ENCODE results near the gene ATP6V0A1.
"Not testable (repeated sequence)": the region's sequence is repeated elsewhere in the genome, so short reads cannot be mapped to it uniquely, and the experiment has no call there.

The ATP6V0A1 gene

DNA sequence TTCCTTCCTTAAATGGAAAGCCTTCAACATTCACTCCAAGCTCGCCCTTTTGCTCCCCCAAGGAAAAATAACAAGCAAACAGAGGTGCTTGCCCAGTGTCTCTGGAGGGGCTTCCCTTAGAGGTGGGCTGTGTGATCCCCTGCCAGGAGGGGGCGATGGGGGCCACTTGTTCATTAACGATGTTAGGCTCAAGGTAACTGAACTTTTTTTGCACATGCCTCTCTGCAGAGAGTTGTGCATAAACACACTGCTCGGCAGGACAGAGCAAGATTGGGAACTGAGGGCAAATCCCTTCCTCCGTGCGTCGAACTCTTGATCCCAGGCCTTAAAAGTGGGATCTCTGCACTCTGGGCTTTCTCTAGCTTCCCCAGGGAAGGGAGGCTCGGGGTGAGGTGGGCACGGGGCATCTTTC is 61.9 kb downstream of the ATP6V0A1 start:
- no peak for FAIRE-seq

DNA sequence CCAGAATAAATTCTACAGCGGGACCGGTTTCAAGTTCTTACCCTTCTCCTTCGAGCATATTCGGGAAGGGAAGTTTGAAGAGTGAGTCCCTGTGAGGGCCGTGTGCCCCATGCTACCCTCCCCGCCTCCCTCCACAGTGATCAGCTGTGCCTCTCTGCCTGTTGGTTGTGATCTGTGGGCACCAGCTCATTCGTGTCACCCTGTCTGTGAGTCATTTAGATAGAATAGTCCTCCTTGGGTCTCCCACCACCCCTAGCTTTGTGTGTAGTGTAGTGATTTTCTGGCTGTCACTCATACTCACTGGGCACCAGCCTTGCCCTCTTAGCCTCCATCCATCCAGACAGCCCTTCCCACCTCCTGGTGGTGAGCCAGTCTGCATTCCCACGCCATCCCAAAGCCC is 62.4 kb downstream of the ATP6V0A1 start:
- no peak for FAIRE-seq

DNA sequence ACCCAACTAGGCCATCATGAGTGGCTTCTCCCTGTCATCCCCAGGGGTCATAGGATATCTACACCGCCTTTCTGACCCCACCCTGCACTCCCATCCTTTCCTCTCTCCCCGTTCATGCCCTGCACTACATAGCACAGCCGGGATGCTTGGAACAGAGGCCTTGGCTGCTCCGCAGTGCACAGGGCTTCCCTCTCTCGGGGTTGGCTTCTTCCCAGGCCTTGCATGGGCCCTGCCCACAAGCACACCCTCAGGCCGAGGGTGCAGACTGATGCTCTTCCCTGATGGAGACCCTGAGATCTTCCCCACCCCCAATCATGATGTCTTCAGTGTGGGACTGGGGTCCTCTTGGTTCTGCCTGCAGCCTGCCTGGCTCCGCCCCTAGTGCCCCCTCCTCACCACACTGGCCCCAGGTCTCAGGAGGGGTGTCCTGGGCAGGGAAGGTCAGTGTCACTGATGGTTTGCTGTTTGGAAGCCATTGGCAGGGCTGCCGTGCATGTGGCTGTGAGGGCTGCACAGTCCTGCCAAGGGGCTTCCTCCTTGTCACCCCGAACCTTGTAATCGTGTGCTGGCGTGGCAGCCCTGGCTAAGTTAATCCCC is 63.1 kb downstream of the ATP6V0A1 start:
- FAIRE-seq: no peak

DNA sequence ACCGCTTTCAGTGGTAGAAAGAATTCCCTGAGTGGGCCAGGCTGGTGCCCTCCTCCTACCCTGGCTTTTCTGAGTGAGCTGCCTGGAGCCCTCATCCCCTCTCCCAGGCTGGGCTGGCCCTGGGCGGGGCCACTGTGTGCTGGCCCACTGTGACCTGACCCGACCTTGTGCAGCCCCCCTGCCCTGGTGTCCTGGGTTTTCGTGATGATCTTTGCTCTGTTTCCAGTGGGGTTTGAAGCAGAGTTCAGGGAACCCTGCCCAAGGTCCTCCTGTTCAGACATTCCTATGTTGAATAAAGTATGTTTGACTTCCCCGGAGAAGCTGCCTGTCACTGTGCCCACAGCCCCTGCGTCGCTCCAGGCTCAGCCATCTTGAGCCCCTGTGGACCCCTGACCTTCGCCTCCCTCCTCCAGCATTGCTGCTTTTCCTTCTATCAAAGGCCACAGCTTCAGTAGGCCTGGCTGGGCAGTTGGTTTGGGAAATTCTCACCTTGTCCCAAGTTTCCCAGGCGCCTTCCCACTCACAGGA is 63.6 kb downstream of the ATP6V0A1 start:
- no peak for FAIRE-seq

DNA sequence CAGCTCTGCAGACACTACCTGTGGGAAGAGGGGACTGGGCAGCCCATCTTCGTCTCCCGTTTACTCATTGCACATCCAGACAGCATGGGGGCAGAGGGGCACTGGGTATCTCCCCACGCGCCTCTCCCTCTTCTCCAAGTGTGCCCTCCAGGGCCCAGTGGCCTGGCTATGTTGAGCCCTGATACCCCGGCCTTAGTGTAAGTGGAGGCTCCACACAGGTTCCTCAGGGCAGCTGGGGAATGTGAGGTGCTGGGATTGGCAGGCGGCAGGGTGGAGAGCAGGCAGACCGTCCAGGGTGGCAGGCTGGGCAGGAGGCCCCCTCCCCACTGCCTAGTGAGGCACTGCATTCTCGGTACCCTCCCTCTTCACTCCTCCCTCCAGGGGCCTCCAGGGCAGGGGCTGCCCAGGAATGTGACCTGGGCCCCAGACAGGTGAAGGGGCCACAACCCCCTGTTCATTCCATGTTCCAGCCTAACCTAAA is 64.2 kb downstream of the ATP6V0A1 start:
- FAIRE-seq: no peak

DNA sequence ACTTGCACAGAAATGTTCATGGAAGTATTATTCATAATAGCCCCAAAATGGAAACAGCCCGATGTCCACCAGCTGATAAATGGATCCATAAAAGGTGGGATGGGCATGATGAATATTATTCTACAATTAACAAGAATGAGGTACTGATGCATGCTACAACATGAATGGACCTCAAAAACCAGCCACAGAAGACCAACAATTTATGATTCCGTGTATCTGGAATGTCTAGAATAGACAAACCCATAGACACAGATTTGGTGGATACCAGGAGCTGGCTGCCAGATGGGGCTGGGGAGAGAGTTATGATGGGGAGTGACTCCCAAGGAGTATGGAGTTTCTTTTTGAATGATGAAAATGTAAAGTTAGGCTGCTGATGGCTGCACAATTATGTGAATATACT is 66.5 kb downstream of the ATP6V0A1 start:
- no peak for FAIRE-seq

DNA sequence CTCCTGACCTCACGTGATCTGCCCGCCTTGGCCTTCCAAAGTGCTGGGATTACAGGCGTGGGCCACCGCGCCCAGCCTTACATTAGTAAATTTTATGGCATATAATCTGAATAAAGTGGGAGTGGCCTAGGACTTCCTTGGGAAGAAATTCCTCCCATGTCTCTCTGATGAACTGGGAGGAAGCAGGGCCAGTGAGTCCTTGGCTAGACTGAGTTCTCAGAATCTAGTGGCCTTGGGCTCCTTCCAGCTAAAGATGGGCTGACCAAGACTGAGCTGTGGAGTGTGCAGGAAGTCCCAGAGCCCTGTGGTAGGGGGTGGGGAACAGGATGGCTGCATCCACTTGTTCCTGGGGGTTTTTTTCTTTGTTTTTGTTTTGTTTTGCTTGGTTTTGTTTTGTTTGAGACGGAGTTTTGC is 67.4 kb downstream of the ATP6V0A1 start:
- no peak for FAIRE-seq

DNA sequence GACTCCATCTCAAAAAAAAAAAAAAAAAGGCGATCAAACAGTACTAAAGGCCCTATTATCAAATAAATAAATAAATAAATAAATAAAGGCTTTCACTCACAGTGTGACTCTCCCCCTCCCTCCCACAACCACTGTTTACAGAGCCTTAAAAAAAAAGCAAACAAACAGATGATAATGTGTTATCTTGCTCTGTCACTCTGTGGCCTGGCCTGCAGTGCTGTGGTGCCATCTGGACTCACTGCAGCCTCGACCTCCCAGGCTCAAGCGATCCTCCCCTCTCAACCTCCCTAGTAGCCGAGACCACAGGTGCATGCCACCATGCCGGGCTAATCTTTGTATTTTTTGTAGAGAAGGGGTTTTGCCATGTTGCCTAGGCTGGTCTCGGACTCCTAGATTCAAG is 69.3 kb downstream of the ATP6V0A1 start:
- FAIRE-seq: no peak

DNA sequence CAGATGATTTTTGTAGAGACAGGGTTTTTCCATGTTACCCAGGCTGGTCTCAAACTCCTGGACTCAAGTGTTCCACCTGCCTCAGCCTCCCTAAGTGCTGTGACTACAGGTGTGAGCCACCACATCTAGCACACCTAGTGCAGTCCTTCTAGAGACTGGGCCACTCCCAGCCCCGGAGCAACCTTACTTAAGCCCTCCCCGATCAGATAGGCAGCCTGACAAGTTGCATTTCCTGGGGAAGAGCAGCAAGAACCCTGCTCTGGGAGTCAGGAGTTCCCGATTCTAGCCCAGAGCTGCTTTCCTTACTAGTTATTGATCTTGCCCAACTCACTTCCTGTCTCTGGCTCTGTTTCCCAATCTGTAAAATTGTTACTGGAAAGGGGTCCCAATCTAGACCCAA is 70.4 kb downstream of the ATP6V0A1 start:
- no peak for FAIRE-seq

DNA sequence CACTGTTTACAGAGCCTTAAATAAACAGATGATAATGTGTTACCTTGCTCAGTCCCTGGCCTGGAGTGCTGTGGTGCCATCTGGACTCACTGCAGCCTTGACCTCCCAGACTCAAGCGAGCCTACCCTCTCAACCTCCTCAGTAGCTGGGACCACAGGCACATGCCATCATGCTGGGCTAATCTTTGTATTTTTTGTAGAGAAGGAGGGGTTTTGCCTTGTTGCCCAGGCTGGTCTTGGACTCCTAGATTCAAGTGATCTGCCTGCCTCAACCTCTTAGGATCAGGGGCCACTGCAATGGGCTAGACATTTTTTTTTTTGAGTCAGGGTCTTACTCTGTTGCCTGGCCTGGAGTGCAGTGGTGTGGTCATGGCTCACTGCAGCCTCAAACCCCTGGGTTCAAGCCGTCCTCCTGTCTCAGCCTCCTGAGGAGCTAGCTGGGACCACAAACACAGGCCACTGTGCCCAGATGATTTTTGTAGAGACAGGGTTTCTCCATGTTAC is 72.3 kb downstream of the ATP6V0A1 start:
- no peak for FAIRE-seq

DNA sequence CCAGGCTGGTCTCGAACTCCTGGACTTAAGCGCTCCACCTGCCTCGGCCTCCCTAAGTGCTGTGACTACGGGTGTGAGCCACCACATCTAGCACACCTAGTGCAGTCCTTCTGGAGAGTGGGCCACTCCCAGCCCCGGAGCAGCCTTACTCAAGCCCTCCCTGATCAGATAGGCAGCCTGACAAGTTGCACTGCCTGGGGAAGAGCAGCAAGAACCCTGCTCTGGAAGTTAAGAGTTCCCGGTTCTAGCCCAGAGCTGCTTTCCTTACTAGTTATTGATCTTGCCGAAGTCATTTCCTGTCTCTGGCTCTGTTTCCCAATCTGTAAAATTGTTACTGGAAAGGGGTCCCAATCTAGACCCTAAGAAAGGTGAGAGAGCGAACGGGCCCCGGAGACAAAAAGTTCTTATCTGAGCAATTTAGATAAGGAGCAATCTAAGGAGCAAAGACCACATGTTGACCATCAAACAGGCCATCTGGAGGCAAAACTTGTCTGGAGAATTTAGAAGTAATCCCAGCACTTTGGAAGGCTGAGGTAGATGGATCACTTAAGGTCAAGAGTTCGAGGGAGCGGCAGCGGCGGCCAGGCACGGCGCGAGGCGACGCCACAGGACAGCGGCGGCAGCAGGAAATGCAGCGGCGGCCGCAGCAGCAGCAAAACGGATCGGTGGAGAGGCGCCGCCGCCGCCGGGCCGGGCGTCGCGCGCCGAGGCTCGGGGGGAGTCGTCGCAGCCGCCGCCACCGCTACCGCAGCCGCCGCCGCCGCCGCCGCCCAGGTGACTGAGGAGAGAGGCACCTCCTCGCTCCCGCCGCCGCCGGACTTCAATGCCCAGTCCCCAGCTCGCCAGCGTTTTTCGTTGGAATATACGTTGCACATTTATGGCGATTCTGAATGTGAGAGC is 73.0 kb downstream of the ATP6V0A1 start:
- FAIRE-seq: no peak

DNA sequence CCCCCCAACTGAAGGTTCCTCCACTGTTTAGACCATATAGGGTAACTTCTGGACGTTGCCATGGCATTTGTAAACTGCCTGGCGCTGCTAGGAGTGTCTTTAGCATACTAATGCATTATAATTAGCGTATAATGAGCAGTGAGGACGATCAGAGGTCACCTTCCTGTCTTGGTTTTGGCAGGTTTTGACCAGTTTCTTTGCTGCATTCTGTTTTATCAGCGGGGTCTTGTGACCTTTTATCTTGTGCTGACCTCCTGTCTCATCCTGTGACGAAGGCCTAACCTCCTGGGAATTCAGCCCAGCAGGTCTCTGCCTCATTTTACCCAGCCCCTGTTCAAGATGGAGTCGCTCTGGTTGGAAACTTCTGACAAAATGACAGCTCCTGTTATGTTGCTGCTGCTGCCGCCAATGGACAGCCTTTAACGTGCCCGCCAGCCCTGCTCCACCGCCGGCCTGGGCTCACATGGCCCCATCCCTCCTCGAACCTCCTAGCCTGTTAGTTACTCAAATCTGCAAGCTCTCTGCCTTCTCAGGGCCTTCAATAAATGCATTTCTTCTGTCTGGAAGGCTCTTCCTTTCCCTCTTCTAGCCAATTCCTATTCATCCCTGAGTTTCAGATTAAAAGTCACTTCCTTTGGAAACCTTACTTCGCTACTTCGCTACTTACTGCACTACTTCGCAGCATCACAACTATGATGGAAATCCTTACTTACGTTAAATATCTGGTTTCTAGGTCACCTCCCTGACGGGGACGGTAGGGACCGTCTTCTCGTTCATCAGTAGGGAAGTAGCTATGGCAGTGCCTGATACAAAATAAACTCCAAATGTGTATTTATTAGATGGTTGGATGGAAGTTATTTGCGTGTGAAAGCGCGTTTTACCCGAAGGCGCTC is 76.7 kb downstream of the ATP6V0A1 start:
- FAIRE-seq: no peak

DNA sequence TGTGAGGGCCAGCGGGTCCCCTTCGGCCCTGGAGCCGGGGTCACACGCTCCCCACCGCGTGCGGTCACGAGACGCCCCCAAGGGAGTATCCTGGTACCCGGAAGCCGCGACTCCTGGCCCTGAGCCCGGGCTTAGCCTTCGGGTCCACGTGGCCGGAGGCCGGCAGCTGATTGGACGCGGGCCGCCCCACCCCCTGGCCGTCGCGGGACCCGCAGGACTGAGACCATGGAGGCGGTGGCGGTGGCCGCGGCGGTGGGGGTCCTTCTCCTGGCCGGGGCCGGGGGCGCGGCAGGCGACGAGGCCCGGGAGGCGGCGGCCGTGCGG is 77.3 kb downstream of the ATP6V0A1 start, which contains the start of gene NAGLU:
Gene NAGLU (plus strand): TSS at position 194 of the 324 bp plus-strand sequence. CDS start 32 bp downstream, at position 226.
- no peak for FAIRE-seq

DNA sequence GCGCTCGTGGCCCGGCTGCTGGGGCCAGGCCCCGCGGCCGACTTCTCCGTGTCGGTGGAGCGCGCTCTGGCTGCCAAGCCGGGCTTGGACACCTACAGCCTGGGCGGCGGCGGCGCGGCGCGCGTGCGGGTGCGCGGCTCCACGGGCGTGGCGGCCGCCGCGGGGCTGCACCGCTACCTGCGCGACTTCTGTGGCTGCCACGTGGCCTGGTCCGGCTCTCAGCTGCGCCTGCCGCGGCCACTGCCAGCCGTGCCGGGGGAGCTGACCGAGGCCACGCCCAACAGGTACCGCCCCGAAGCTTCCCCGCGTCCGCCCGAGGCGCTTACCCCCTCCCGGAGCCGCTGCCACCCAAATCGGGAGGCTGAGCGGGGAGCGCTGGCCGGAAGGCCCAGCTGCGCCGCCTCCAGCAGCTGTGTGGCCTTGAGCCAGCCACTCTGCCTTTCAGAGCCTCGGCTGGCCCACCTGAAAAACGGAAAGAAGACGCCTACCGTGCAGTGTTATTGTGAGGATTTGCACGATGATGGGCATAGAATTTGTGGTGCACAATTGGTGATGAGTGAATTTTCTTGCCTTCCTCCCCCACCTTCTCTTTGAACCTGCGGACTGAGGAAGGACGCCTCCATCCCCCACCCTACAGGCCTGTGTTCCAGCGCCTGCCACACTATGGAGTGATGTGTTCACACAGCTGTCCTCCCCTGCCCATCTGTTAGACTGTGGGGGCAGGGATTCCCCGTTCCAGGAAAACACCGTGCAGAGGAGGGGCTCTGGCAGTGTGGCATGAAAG is 77.9 kb downstream of the ATP6V0A1 start:
- no peak for FAIRE-seq

DNA sequence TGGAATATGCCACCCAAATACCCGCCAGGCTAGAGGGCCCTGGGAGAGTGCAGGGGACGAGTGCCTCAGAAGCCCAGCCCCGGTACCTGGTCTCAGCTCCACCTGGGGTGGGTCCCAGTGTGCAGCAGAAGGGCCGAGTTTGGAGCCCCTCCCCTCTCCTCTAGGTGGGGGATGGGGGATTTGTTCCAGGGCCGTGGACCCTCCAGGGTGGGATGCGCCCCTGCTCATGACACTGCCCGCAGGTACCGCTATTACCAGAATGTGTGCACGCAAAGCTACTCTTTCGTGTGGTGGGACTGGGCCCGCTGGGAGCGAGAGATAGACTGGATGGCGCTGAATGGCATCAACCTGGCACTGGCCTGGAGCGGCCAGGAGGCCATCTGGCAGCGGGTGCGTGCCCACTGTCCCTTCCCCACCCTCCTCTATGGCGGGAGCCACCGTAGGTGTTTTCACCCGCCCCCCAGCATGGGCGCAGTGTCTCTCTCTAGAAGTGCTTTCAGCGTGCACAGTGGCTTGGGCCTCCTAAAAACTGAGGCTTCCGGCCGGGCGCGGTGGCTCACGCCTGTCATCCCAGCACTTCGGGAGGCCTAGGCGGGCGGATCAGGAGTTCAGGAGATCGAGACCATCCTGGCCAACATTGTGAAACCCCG is 78.6 kb downstream of the ATP6V0A1 start:
- FAIRE-seq: no peak

DNA sequence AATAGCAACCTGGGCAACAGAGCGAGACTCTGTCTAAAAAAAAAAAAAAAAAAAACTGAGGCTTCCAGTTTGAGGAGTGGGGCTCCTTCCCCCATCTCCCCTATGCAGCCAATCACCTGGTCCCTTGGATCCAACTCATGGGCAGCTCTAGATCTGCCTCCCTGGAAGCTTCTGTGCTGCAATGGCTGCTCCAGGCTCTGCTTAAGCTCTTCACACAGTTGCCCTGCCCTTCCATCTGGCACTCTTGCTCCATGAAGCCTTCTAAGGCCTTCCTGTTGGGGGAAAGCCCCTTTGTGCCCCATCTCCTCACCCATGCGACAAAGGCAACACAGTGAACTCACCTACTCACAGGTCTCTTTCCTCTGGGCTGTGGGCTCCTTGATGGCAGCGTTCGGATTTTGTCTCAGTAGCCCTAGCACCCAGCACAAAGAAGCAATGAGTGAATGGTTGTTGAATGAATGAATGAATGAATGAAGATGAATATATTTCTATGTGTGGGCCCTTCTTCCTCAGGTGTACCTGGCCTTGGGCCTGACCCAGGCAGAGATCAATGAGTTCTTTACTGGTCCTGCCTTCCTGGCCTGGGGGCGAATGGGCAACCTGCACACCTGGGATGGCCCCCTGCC is 79.3 kb downstream of the ATP6V0A1 start:
- no peak for FAIRE-seq

DNA sequence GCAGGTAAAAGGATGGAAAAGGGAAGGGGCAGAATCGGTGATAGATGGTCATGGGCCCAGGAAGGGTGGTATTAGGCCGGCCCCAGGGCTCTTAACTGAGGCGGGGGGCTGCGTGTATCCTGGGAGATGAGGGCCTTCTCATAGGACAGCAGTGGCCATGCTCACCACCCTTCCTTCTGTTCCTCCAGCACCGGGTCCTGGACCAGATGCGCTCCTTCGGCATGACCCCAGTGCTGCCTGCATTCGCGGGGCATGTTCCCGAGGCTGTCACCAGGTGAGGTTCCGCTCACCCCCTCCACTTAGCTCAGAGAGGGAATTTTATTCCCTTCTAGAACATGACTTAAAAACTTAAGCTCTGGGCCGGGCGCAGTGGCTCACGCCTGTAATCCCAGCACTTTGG is 79.8 kb downstream of the ATP6V0A1 start:
- FAIRE-seq: no peak

DNA sequence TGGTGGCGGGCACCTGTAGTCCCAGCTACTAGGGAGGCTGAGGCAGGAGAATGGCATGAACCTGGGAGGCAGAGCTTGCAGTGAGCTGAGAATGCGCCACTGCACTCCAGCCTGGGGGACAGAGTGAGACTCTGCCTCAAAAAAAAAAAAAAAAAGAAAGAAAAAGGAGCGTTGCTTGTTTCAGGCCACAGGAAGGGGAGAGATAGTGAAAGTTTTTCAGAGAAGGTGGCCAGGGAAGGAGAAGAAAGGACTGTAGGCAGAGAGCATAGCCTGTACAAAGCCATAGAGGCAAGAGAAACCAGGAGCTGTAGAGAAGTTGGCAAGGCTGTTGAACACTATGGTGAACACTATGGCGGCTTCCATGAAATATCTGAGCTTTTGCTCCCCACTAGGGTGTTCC is 81.9 kb downstream of the ATP6V0A1 start:
- FAIRE-seq: not testable (repeated sequence)

DNA sequence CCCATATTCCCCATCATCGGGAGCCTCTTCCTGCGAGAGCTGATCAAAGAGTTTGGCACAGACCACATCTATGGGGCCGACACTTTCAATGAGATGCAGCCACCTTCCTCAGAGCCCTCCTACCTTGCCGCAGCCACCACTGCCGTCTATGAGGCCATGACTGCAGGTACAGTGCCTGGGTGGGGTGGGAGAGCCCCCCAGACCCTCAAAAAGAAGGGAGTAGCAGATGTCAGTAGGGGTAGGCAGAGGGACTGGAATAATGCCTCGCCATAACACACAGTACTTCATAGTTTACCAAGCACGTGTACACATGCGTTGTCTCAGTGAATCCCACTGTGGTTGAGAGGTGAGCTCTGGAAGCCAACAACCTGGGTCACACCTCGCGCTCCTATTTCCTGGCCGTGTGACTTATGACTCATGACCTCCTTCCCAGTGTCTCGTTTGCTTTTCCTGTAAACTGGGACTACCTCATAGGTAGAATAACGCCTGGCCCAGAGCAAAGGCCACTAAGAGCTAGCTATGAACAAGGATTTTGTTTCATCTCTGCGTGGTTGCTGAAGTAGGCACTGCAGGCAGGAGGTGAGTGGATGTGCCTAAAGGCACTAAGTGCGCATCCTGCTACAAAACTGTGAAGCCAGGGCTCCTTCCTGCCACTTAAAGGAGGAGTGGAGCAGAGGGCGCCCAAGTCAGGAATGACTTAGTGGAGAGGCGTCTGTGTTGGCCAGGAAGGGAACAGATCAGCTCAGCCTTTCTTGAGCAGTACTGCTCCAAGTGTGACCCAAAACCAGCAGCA is 82.6 kb downstream of the ATP6V0A1 start:
- FAIRE-seq: no peak
